HFF-Myc (cell line): ENCODE measurements around the gene MYL10.
A peak's percentile ranks its signal among the peaks of the same experiment; 100 is the strongest.

Source experiments
- DNase-seq: peaks from one replicate; pipeline ENCODE4 v3.0.0-alpha.2; 2011; ENCODE audit warnings: low read depth; ENCODE audit errors: extremely low read depth
- H3K4me3 ChIP-seq: replicated peaks from 2 replicates; pipeline ENCODE4 v1.5.1; 2011; ENCODE audit warnings: low read depth, mild to moderate bottlenecking, control low read depth, low read length
- TF ChIP-seq, protein P1 (sequence below): IDR thresholded peaks from 2 replicates; pipeline ENCODE4 v1.5.1; 2012; ENCODE audit warnings: mild to moderate bottlenecking, low read depth, low read length, control low read depth; ENCODE audit errors: missing control alignments

The MYL10 gene

DNA sequence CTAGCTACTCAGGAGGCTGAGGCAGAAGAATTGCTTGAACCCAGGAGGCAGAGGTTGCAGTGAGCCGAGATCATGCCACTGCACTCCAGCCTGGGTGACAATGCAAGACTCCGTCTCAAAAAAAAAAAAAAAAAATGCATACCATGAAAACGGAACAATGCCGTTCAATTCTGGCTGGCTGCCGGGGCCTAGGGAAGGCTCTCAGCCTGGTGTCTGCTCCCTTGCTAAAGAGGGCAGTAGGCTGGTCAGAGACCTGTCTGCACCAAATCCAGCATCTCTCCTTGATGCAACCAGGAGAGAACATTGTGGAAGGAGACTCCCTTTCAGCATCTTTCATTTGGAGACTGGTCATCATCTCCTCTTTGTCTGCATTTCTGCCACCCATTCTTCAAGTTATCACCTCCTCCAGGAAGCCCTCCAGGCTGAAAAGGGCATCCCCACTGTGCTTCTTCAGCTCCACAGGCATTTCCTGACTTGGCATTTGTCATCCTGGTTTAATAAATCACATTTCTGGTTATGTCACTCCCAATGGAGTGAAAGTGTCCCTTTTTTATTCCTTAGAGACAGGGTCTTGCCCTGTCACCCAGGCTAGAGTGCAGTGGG, 24.7 kb downstream of the MYL10 start:
- TF ChIP-seq, protein P1, sequence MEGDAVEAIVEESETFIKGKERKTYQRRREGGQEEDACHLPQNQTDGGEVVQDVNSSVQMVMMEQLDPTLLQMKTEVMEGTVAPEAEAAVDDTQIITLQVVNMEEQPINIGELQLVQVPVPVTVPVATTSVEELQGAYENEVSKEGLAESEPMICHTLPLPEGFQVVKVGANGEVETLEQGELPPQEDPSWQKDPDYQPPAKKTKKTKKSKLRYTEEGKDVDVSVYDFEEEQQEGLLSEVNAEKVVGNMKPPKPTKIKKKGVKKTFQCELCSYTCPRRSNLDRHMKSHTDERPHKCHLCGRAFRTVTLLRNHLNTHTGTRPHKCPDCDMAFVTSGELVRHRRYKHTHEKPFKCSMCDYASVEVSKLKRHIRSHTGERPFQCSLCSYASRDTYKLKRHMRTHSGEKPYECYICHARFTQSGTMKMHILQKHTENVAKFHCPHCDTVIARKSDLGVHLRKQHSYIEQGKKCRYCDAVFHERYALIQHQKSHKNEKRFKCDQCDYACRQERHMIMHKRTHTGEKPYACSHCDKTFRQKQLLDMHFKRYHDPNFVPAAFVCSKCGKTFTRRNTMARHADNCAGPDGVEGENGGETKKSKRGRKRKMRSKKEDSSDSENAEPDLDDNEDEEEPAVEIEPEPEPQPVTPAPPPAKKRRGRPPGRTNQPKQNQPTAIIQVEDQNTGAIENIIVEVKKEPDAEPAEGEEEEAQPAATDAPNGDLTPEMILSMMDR, result no peak
- no peak for DNase-seq
- no peak overlapping the region for H3K4me3 ChIP-seq

DNA sequence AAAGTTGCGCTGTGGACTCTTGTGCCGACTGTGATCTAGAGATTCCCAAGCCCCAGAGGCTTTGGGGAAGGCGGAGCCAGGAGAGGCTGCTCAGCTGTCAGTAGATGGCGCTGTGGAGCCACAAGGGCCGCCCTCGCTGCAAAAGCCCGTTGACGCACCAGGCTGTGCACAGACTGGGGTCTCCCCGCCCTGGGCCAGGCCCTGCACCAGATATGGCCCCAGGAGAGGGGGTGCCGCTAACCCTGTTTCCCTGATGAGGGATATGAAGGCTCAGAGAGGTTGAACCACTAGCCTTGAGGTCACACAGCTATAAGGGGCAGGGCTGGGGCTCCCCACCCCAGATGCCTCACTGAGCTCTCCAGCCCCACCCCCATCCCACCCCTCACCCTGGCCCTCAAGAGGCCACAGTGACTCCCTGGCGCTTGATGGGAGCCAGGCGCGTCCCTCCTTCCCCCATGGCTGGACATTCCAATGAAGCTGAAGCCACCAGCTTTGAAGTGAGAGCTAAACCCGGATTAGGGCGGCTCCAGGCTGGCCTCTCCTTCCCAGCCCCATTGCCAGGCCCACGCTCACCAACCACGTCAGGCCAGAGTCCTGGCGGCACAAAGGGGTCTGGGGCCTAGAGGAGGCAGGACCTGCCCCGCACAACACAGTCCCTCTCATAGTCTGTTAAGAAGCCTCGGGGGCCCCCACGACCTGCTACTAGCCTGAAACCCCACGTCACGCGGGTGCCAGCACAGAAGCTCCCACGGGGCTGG, 26.4 kb downstream of the MYL10 start:
- TF ChIP-seq, protein P1, result peak; percentile 95
- no peak for DNase-seq
- no peak overlapping the region for H3K4me3 ChIP-seq

DNA sequence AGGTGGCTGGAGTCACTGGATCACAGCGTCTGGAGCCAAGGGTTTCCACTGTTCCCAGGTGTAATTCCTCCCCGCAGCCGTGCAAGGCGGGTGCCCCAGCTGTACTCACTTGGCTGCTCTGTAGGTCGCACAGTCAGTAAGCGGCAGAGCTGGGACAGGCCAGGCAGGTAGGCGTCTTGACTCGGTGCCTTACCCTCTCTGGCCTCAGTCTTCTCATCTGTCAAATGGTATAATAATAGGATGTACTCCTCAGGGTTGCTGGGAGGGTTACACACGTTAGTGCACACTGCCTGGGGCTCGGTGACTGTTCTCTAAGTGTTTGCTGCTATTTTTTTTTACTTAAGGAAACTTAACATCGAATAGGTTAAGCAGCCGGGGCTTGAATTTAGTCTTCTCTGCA, 27.0 kb downstream of the MYL10 start:
- TF ChIP-seq, protein P1, result no peak
- no peak for DNase-seq
- H3K4me3 ChIP-seq, result no peak overlapping the region

DNA sequence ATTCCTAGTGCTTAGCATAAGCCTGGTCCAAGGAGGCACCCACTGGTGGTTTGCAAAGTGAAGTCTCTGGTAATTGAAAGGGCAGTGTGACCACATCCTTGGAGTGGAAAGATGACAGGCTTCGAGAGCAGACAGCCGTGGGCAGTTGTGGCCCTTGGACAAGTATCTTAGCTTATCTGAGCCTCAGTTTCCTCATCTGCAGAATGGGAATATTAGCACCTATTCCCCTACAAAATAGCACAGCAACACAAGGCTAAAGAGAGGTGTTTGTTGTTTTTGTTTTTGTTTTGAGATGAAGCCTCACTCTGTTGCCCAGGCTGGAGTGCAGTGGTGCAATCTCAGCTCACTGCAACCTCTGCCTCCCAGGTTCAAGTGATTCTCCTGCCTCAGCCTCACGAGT, 29.3 kb downstream of the MYL10 start:
- no peak for DNase-seq
- TF ChIP-seq, protein P1, result no peak
- H3K4me3 ChIP-seq, result no peak overlapping the region

DNA sequence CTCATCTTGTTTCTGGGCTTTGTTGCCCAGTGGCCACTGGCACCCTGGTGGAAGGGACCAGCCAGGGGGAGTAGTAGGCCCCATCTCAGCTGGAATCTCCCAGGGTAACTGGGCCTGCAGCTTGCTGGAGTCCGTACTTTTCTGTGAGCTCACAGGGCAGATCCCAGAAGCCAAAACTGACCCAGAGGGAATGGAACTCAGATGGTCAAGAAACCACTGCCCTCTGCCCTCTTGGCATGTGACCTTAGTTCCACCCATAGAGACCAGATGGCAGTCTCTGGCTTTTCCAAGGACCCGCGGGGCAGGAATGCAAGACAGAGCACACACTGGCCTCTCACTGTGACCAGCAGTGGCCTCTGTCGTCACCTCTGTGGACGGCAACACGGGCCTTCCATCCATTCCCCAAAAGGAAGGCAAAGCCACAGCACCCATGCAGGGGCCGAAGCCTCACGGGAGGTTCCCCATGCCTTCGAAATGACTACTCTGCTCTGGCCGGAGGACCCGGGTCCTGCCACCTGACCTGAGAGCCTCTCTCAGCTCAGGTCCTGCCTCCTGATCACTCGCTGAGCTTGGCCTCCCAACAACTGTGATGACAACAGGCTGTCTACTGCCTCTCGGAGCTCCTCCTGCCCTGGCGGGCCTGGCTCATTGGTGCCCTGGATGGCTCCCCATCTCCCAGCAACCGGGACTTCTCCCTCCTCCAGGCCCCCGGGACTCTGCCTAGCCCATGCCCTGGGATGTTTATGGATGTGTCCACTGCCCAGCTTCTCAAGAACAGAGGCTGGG, 29.9 kb downstream of the MYL10 start:
- H3K4me3 ChIP-seq, result no peak overlapping the region
- TF ChIP-seq, protein P1, result no peak
- DNase-seq, result no peak

DNA sequence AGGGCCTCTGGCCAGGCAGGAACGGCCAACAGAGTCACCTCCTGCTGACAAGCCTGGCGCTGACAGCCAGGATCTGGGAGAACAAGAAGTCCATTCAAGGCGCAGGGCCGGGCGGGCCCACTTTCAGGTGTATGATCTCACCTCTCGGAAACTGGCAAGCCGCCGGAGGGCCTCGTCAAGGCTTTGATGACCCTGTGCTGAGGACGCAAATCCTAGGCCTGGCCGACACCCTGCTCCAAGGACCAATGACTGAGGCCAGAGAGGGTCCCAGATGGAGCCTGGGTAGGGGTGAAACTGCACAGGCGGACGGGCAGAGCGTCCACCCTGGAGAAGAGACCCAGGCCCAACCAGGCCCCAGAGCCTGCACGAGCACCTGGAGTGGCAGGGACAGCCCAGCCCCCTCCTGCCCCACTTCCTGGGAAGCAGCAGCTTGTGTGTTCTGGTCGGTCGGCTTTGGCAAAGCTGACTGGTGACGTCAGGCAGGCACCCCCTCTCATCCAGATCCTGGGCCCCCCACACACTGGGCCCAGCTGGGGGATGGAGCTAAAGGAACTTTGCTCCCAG, 30.6 kb downstream of the MYL10 start:
- TF ChIP-seq, protein P1, result no peak
- no peak for DNase-seq
- H3K4me3 ChIP-seq, result no peak overlapping the region
